ENCODE results near the gene ANKRD33.

GRCh38 chr12:51900323-51900889 is 12.5 kb downstream of the ANKRD33 start:
- TF ChIP-seq, protein P1, sequence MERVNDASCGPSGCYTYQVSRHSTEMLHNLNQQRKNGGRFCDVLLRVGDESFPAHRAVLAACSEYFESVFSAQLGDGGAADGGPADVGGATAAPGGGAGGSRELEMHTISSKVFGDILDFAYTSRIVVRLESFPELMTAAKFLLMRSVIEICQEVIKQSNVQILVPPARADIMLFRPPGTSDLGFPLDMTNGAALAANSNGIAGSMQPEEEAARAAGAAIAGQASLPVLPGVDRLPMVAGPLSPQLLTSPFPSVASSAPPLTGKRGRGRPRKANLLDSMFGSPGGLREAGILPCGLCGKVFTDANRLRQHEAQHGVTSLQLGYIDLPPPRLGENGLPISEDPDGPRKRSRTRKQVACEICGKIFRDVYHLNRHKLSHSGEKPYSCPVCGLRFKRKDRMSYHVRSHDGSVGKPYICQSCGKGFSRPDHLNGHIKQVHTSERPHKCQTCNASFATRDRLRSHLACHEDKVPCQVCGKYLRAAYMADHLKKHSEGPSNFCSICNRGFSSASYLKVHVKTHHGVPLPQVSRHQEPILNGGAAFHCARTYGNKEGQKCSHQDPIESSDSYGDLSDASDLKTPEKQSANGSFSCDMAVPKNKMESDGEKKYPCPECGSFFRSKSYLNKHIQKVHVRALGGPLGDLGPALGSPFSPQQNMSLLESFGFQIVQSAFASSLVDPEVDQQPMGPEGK (CRISPR knock-in tag; IDR thresholded peaks at IDR 0.05; ENCODE audit: borderline replicate concordance), result no peak
- no peak for TF ChIP-seq ZFP3 (CRISPR knock-in tag; IDR thresholded peaks at IDR 0.05)
- no peak for TF ChIP-seq ESRRG (CRISPR knock-in tag; IDR thresholded peaks at IDR 0.05)
- TF ChIP-seq PPARA (CRISPR knock-in tag; IDR thresholded peaks at IDR 0.05; ENCODE audit: borderline replicate concordance), result no peak
- TF ChIP-seq, protein P2, sequence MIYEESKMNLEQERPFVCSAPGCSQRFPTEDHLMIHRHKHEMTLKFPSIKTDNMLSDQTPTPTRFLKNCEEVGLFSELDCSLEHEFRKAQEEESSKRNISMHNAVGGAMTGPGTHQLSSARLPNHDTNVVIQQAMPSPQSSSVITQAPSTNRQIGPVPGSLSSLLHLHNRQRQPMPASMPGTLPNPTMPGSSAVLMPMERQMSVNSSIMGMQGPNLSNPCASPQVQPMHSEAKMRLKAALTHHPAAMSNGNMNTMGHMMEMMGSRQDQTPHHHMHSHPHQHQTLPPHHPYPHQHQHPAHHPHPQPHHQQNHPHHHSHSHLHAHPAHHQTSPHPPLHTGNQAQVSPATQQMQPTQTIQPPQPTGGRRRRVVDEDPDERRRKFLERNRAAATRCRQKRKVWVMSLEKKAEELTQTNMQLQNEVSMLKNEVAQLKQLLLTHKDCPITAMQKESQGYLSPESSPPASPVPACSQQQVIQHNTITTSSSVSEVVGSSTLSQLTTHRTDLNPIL (CRISPR knock-in tag; IDR thresholded peaks at IDR 0.05; ENCODE audit: low read depth), result no peak
- TF ChIP-seq GLIS3 (CRISPR knock-in tag; IDR thresholded peaks at IDR 0.05), result no peak
- TF ChIP-seq BACH2 (CRISPR knock-in tag; IDR thresholded peaks at IDR 0.05; ENCODE audit: borderline replicate concordance), result no peak
- no peak for TF ChIP-seq TOX (CRISPR knock-in tag; IDR thresholded peaks at IDR 0.05; ENCODE audit: borderline replicate concordance)
- no peak for TF ChIP-seq ZNF8 (CRISPR knock-in tag; IDR thresholded peaks at IDR 0.05)
